ENCODE measurements around the gene FRMD4A. TPM values are rescaled to one million over a fixed set of nuclear protein-coding genes. Genes with fewer than 3 reads are reported as not detected.

Gene FRMD4A
- total and polyA plus RNA-seq, 2 of the 4 experiments (the other 2 are of a cell fraction): 30.3 to 68.8 TPM

DNA sequence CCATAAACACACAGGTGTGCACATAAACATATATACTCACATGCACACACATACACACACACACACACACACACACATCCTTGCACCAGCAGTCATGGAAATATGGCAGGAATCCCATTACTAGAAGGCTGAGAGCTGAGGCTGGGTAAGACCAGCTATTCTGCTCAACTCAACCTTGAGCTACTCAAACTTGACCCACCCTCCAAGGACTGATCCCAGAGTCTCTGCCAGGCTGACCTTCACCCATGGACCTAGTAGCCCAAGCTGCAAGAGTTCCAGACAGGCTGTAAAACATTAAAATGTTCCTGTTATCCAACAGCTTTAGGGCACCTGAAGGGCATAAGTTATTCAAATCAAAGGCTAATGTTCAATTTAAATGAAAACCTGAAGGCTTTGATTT is 134.6 kb downstream of the FRMD4A start:
- no peaks in the 10 kb centered on the region for H3K79me1 ChIP-seq (ENCODE audit: low read depth in 1 of 2, low read length in 2 of 2)
- ATAC-seq (ENCODE audit: low read depth) (no peak), DNase-seq (no peak)
- POLR2A ChIA-PET (ENCODE audit: unreplicated experiment): no interaction called here
- H3K9ac ChIP-seq (ENCODE audit: low read depth, low read length): no peak overlapping the region
- dilution Hi-C loops (cut with HindIII; ENCODE audit: low sequenced_read_pairs, unreplicated experiment): no loop called here
- in situ Hi-C loops (cut with MboI; ENCODE audit: low sequenced_read_pairs): loop anchor here (25.0 kb wide), 1 partner anchor 616 kb away; no protein-coding TSS in a partner anchor
- no peaks in the 10 kb centered on the region for H4K20me1 ChIP-seq (ENCODE audit: insufficient read depth, low read length)
- no peak overlapping the region for H4K8ac ChIP-seq (ENCODE audit: low read depth in 2 of 2, low read length in 2 of 2)
- no peak overlapping the region; the same call in 1 of the 2 replicates for H4K5ac ChIP-seq (ENCODE audit: low read depth, low read length)
- no peak overlapping the region for H2BK20ac ChIP-seq (ENCODE audit: low read depth, low read length)
- no peaks in the 10 kb centered on the region for H3K9me1 ChIP-seq (ENCODE audit: insufficient read depth, low read length)
- CTCF ChIA-PET: interaction anchor here (0.6 to 1.5 kb wide), 3 partner anchors 9 to 283 kb away, joined by 3 to 8 read pairs (median 7); no protein-coding TSS in a partner anchor
- no peak overlapping the region for H3K27ac ChIP-seq (ENCODE audit: insufficient read depth, low read length)
- H3K14ac ChIP-seq (replicated peaks; ENCODE audit: low read depth, low read length): no peak overlapping the region
- H2AK5ac ChIP-seq (ENCODE audit: low read depth, low read length): no peak overlapping the region
- H3K4me2 ChIP-seq (ENCODE audit: low read depth, low read length): no peak overlapping the region
- TF ChIP-seq RFX5 (IDR thresholded peaks at IDR 0.05; ENCODE audit: low read depth, low read length) (no peak), MAZ (IDR thresholded peaks at IDR 0.05; ENCODE audit: borderline replicate concordance, low read depth, low read length) (no peak), POLR2A (IDR thresholded peaks at IDR 0.05; ENCODE audit: low read depth, low read length) (no peak), MAFK (IDR thresholded peaks at IDR 0.05; ENCODE audit: low read depth, low read length) (no peak), NFE2L2 (IDR thresholded peaks at IDR 0.05; ENCODE audit: low read depth, low read length) (no peak), RAD21 (IDR thresholded peaks at IDR 0.05; ENCODE audit: low read length) (no peak), CHD1 (IDR thresholded peaks at IDR 0.05; ENCODE audit: low read depth, low read length) (no peak)
- TF ChIP-seq, protein P1, sequence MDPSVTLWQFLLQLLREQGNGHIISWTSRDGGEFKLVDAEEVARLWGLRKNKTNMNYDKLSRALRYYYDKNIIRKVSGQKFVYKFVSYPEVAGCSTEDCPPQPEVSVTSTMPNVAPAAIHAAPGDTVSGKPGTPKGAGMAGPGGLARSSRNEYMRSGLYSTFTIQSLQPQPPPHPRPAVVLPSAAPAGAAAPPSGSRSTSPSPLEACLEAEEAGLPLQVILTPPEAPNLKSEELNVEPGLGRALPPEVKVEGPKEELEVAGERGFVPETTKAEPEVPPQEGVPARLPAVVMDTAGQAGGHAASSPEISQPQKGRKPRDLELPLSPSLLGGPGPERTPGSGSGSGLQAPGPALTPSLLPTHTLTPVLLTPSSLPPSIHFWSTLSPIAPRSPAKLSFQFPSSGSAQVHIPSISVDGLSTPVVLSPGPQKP (IDR thresholded peaks at IDR 0.05; ENCODE audit: borderline replicate concordance, low read depth, low read length): no peak
- TF ChIP-seq, protein P2, sequence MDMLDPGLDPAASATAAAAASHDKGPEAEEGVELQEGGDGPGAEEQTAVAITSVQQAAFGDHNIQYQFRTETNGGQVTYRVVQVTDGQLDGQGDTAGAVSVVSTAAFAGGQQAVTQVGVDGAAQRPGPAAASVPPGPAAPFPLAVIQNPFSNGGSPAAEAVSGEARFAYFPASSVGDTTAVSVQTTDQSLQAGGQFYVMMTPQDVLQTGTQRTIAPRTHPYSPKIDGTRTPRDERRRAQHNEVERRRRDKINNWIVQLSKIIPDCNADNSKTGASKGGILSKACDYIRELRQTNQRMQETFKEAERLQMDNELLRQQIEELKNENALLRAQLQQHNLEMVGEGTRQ (IDR thresholded peaks at IDR 0.05; ENCODE audit: low read depth, low read length): no peak
- H2AFZ ChIP-seq (replicated peaks; ENCODE audit: low read length, poor library complexity): no peak overlapping the region
- H2AK9ac ChIP-seq (replicated peaks; ENCODE audit: low read depth, low read length, poor library complexity): no peak overlapping the region
- peaks cover 21% of the 10 kb centered on the region for H3K27me3 ChIP-seq (ENCODE audit: control insufficient read depth, insufficient read depth, low read length)
- H3K4me1 ChIP-seq (ENCODE audit: control insufficient read depth, insufficient read depth, low read length): no peaks in the 10 kb centered on the region
- no peak overlapping the region for H3K56ac ChIP-seq (ENCODE audit: extremely low read depth, insufficient read depth, low read length)
- H2BK15ac ChIP-seq (ENCODE audit: low read depth, low read length): no peak overlapping the region
- BruUV-seq (replicated peaks): no TSS peak
- no peak overlapping the region for H3K23ac ChIP-seq (ENCODE audit: low read depth, low read length)
- no peak overlapping the region for H3K4me3 ChIP-seq (ENCODE audit: insufficient read depth, low read depth, low read length)
- H2BK5ac ChIP-seq (ENCODE audit: low read depth, low read length, poor library complexity, severe bottlenecking): no peak overlapping the region
- H3K4ac ChIP-seq (ENCODE audit: low read depth, low read length): no peak overlapping the region
- intact Hi-C loops (cut with micrococcal nuclease): loop anchor here (5.0 to 10.0 kb wide), 3 partner anchors 201 to 911 kb away; no protein-coding TSS in a partner anchor
- no peaks in the 10 kb centered on the region for H3K36me3 ChIP-seq (ENCODE audit: control insufficient read depth, insufficient read depth, low read length)
- no peak overlapping the region for H2BK120ac ChIP-seq (ENCODE audit: low read depth, low read length)
- H3K18ac ChIP-seq (ENCODE audit: low read depth, low read length): no peak overlapping the region
- H4K91ac ChIP-seq (ENCODE audit: insufficient read depth, low read depth, low read length): no peak overlapping the region; the same call in 1 of the 2 replicates
- no peaks in the 10 kb centered on the region for H3K9me3 ChIP-seq (ENCODE audit: control insufficient read depth, insufficient read depth, low read length)

Measured in IMR-90 (cell line).